ENCODE data around the gene YPEL1.
"Not testable (repeated sequence)": the region's sequence is repeated elsewhere in the genome, so short reads cannot be mapped to it uniquely, and the experiment has no call there.

Gene YPEL1

DNA sequence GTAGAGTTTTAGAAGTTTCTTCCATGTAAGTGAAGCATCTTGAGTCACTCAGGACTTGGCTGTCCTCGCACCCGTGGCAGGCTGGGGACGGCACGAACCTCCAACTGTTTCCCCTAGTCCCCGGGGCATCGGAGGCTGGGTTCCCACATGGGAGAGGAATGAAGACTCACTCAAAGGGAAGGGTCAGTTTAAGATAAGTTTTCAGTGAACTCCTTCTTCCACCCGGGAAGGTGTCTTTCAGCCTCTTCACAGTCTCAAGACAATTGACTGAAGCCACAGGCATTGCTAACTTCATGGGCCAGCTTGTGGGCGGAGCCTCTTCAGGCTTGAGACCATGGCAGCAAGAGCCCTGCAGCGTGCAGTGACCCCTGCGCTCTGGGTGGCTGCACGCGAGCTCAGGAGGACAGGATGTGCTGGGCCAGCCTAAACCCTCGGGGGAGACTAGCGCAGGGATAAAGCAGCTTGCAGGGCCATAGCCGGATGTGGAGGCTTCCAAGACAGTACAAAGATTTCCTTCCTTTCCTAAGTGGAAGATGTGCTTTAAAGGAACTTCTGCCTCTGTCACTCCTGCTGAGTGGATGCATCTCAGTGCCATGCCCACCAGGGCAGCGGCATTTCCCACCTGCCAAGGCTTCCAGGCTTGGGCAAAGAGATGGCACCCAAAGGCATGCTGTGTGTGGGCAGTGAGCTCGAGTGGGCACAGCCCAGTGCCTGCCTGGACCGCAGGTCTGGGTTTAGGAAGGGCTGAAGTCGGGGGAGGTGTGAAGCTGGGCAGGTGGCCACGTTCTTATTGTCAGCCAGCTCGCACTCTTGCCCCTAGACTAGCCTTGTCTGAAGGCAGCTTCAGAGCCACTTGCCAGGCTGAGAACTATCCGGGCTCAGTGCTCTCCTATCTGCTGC, 36.9 kb downstream of the YPEL1 start:
- no peak for DNase-seq (ENCODE audit: low spot score)

DNA sequence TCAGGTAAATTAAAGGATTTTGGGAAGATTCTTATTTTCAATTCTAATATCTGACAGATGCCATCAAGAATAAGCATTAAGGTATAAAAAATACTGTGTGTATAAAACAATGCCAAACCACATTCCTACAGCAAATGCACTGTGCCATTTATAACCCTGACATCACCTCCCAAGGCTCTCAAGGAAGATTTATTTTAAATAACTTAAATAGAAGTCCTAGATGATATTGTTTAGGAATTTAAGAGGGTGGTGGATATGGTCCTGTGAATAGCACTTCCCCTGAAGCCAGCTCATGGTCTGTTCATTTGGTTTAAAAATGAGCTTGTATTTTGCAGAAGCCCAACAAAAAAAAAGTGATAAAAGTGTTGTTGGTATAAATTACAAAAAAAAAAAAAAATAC, 37.7 kb downstream of the YPEL1 start:
- no peak for DNase-seq (ENCODE audit: low spot score)

DNA sequence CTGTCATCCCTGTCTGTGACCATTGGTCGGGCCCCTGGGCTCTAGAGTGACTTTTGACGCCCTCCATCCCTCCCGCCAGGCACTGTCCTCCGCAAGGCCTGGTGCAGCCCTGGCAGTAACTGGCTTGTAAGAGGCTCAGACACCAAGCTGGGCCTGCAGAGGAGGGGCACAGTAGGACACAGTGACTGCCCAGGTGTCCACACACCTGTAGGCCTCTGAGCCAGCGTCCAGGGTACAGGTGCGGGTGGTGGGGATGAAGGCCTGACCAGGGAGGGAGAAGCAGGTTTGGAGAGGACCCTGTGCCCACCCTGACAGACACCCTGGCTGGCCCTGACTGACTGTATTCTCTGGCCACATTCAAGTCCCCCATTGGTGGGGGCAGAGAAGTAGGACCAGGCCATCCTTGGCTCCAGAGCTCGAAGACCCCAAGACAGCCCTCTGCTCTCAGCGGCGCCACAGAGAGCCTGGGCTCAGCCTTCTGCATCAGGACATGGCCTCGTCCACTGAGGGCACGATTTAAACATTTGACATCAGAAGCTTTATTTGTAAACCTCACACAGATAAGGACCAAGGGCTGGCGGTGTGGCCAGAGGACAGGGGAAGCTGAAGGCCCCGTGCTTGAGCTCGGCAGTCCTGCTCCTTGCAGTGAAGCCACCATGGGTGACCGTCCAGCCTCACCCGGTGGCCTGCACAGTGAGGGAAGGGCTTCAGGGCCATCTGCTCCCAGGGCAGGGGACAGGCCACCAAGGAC, 38.4 kb downstream of the YPEL1 start:
- DNase-seq (ENCODE audit: low spot score) = no peak

DNA sequence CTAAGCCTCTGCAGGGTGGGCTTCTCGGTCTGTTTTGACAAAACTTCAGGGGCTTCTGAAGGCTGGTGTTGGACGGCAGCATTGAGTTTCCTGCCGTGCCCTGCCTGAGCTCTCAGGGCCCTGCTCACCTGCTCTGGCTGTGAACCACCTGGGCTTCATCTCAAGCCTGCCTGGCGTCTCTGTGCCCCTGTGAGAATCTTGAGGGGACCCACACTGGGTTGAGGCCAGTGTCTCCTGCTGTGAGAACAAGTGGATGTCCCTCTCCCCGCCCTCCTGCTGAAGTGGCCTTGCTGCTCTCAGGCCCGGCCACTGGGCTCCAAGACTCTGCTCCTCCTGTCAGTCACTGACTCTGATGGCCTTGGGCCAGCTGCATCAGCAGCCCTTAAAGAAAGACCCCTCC, 39.5 kb downstream of the YPEL1 start:
- DNase-seq (ENCODE audit: low spot score) = no peak

DNA sequence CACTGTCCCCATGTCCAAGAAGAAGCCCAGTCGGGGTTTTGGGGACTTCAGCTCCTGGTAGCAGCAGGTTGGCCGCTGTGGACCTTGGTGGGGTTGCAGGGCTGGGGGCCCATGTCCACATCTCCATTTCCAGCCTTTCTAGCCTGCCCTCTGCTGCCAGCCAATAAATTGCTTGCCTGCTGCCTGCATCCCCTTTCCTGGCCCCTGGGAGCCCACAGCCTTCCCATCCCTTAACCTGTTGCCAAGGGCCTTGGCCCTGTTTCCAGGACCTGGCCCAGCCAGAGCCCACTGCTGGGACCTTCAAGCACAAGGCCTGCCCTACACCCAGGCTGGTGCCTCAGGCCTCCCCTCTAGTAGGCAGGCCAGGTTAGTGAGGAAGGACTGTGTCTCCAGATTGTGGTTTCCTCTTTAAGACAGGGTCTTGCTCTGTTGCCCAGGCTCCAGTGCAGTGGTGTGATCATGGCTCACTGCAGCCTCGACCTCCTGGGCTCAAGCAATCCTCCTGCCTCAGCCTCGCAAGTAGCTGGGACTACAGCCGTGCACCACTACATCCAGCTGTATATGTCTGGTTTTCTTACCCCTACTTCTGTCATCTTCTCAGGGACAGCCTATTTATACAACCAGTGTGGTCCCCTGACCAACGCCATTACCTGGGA, 40.0 kb downstream of the YPEL1 start:
- no peak for DNase-seq (ENCODE audit: low spot score)

DNA sequence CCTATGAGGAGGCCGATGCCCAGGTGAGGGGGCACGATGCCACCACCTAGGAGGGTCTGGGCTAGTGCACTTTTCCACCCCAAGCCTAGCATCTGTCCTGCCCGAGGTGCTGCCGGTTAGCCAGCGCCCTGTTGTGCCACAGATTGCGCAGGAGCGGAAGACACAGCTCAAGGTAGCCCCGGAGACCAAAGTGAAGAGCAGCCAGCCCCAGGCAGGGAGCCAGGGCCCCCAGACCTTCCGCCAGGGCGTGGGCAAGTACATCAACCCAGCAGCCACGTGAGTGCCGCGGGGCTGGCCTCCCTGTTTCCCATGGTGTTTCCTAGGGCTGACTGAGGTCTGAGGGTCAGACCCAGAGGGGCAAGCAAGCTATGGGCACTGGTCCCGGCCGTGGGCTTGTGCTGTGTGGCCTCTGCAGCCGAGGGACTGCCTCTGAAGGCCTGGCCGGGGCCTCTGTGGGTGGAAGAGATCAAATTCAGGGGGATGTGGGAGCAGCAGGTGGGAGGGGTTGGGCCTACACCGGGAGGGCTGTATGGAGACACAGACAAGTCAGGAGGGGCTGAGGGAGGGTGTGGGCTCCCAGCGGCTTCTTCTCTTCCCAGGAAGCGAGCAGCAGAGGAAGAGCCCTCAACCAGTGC, 40.7 kb downstream of the YPEL1 start:
- DNase-seq (ENCODE audit: low spot score) = no peak

DNA sequence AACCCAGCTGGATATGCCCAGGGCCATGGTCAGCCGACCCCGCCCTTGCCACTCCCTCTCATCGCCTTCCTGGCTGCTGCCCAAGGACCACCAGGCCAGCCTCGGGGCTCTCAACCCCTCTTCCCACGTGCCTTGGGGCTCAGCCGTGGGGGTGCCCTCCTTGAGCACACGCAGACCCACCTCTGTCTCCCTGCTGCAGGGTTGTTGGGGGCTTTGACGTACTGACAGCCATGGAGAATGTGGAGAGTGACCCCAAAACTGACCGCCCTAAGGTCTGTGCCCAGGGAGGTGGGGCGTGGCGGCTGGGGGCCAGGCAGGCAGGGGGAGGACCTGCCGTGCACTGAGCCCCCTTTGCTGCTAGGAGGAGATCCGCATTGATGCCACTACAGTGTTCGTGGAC, 41.2 kb downstream of the YPEL1 start:
- no peak for DNase-seq (ENCODE audit: low spot score)

DNA sequence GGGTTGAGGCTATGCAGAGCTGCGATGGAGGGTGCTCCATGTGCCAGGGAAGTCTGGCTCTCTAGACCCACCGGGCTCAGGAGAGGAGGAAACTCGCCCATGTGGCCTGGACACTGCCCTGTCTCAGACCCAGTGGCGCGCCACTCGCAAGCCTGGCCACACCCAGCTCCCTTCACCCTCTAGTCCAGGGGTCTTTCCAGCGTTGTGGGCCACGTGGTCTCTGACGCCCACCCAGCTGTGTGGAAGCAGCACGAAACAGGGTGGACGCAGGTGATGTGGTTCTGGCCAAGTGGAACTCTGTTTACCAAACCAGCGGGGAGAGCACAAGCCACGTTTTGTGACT, 41.6 kb downstream of the YPEL1 start:
- DNase-seq (ENCODE audit: low spot score) = no peak

DNA sequence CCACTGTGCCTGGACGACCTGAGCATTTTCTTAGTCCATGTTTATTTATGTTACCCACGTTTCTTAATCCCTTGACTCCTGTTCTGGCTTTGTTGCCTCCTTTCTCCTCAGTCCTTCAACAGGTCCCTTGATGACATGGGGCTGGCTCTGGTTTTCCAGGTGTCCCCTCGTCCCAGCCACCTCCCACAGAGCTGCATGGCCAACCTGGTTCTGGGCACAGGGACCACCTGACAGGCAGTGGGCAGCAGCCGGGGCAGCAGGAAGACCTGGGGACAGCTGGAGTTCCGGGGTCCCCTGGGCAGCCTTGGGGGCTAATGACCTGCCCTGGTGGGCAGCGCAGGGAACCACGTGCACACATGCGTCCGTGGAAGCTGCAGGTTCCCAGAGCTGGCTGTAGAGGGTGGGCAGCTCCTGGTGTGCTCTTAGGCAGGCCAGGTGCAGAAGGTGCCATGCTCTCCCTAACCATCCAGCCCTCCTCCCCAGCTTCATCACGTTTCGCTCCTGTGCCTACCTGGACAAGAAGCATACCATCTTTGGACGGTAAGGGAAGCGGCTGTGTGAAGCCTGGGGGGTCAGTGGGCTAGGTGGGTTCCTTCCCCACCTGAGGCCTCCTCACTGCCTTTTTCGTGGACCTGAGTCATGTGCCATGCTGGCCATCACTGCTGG, 42.1 kb downstream of the YPEL1 start:
- no peak for DNase-seq (ENCODE audit: low spot score)

DNA sequence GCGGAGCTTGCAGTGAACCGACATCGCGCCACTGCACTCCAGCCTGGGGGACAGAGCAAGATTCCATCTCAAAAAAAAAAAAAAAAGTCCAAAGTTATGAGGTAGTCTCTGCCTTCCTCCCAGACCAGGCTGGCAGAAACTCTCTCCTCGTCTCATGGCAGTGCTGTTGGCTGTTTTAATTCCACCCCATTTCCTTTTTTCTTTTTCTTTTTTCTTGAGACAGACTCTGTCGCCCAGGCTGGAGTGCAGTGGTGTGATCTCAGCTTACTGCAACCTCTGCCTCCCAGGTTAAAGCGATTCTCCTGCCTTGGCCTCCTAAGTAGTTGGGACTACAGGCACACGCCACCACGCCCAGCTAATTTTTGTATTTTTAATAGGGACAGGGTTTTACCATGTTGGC, 42.7 kb downstream of the YPEL1 start:
- DNase-seq (ENCODE audit: low spot score) = not testable (repeated sequence)

DNA sequence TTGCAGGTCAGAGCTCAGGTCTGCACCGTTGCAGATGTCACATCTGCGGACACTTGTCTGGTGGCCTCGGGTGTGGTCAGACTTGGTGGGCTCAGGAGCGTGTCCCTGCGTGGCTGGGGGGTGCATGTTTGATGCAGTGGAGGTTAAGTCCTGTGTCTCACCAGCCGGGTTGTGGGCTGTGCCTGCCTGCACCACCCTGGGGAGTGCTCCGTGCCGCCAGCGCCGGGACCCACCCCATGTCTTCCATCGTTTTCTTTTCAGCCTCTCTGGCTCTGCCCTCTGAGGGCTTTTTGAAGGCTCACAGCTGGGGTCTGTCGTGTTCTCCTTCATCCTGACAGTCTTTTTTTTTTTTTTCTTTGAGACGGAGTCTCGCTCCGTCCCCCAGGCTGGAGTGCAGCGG, 43.8 kb downstream of the YPEL1 start:
- DNase-seq (ENCODE audit: low spot score) = no peak

DNA sequence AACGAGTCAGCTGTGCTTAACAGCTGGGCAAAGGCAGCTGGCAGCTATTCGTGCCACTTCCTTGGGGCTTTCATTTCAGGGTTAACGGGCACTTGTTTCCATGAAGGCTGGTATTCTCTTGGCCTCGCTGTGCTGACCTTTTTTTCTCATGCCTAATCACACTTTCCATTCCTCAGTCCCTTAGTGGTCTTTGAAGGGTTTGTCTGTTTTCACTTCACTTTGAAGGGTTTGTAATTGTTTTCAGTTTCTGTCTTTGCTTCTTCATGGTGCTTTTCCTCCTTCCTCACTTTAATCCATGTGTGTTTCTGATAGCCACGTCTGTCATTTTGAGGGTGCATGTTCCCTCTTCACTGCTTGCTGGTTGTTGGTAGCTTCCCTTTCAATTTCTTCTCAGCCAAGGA, 45.2 kb downstream of the YPEL1 start:
- DNase-seq (ENCODE audit: low spot score) = no peak

DNA sequence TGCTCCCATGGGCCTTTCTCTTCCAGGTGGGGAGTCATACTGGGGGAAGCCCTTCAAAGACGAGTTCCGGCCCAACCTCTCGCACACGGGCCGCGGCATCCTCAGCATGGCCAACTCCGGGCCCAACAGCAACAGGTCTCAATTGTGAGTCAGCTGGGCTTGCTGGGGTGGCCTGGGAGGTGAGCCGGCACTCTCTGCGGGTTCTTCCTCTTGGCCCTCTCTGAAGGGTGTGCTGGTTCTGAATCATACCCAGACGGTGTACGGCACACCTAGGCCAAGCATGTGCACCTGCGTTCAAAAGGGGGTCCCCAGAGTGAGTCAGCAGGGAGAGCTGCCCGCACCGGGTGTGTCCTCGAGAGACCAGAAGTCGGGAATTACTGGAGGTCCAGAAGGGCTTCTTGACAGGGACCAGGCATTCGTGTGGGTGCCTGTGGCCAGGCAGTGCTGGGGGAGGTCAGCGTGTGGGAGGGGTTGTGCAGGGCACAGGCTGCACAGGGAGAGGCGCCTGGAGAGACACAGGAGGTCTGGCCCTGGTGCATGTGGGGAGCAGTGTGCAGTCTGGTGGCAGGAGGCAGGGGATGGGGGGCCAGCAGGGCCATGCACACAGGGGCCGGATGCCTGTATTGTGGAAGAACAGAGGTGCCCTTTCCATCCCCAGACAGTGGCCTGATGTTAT, 46.8 kb downstream of the YPEL1 start:
- DNase-seq (ENCODE audit: low spot score) = no peak

DNA sequence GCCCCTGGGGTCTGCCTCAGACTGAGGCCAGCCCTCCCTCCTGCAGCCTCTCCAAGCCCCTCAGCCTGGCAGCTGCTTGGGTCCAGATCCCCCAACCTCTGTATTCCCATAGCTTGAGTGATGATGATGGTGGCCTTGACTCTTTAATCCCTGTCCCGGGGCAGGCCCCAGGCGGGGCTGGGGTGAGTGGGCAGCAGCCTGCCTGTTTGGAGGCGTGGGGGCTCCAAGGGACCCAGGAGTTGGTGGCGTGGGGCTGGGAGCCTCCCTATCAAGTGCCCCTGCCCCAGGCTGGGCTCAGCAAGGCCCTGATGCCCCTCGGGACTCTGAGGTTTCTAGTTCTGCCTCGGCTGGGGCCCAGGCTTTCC, 47.3 kb downstream of the YPEL1 start:
- no peak for DNase-seq (ENCODE audit: low spot score)

DNA sequence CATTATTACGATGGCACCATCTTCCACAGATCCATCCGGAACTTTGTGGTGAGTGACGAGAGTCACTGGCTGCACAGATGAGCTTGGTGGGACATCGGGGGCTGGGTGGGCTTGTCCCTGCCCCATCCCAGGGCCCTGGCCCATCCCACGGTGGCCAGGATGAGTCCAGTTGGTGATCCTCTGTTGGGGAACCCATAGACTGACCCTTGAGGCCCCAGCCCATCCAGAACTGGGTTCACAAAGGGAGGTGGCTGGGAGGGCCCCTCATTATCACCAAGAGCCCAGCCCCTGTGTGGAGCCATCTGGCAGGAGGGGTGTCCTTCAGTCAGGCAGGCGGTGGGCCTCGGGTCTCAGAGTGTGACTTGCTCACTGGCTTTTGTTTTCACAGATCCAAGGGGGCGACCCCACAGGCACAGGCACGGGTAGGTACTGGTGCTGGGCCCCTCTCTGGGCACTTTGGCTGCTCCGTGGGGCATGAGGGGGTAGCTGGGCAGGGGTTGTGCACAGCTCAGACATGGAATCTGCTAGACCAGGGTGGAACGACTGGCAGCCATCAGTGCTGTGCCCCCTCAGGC, 47.8 kb downstream of the YPEL1 start:
- no peak for DNase-seq (ENCODE audit: low spot score)

DNA sequence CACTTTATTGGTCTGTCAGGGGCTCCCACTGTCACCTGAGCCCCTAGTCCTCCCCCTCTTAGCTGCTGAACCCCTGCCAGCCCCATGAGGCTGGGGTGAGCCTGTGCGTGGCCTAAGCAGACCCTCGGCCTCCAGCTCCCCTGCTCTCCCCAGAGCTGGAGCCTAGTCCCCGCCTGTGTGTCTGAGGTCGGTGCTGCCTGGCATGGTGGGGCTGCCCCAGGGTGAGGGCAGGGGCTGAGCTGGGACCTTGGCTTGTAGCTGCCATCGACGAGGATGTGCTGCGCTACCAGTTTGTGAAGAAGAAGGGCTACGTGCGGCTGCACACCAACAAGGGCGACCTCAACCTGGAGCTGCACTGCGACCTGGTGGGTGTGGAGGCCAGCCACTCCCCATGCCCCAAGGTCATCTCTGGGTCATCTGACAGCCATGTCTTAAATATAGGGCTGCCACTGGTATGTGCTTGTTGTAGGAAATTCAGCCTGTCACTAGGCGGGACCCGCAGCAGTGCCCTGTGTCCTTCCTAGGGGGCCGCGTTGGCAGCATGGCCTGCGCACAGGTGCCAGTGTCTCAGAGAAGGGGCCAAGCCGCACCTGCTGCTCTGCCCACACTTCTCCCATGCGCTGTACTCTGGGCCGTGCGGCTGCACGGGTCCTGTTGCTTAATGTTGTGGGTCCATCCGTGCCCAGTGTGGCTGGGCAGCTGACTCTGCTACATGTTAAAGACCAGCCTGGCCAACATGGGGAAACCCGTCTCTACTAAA, 48.8 kb downstream of the YPEL1 start:
- no peak for DNase-seq (ENCODE audit: low spot score)

DNA sequence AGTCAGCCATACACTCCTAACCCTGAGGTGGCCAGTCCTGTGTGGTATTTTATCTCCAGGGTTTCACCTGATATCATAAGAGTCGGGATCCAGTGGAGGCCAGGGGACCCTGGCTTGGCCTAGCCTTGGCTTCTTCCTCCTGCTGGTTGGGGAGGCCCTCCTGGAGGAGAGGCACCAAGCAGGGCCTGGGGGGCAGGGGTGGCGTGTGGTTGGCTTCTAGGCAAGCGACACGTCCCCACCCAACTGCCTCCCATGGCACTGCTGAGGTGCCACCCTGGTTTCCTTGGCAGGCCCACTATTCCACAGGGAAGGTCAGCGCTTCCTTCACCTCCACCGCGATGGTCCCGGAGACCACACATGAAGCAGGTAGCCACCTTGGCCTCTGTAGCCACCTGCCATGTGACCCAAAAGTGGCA, 49.4 kb downstream of the YPEL1 start:
- DNase-seq (ENCODE audit: low spot score) = no peak

DNA sequence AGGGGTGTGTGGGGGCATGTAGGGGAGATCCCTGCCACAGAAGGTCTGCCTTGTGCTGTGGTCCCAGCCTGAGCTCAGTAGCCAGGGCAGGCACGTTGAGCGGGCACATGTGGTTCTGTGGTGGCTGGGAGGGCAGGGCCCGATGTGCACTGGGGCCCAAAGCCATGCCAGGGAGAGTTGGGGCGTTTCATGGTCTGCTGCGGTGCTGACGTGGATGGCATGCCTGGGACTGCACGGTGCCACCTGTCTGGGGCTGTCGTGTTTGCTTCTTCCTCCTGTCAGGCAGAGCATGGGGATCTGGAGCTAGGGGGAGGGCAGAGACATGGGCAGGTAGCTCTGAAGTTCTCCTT, 50.5 kb downstream of the YPEL1 start:
- DNase-seq (ENCODE audit: low spot score) = no peak

DNA sequence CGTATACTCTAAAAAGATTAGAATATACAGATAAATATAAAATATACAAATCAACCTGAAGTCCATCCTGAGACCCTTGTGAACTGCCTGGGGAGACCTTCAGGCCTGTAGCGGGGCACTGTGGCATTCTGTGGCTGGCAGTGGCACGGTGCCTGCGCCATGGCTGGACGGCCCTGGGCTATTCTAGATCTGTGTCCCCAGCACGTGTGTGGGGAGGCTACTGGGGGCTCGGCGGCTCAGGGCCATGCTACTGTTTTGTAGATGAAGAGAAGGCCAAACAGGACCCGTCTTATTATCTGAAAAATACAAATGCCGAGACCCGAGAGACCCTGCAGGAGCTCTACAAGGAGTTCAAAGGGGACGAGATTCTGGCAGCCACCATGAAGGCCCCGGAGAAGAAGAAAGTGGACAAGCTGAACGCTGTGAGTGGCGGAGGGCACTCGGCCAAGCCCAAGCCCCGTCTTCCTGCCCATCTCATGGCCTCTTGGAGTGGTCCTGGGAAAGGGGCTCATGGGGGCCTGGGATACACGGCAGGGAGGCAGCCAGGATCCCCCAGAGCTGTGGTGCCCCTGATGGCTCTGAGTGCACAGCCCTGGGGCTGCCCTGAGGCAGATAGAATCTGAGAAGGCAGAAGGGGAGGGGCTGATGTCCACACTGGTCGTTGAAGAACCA, 51.0 kb downstream of the YPEL1 start:
- no peak for DNase-seq (ENCODE audit: low spot score)

DNA sequence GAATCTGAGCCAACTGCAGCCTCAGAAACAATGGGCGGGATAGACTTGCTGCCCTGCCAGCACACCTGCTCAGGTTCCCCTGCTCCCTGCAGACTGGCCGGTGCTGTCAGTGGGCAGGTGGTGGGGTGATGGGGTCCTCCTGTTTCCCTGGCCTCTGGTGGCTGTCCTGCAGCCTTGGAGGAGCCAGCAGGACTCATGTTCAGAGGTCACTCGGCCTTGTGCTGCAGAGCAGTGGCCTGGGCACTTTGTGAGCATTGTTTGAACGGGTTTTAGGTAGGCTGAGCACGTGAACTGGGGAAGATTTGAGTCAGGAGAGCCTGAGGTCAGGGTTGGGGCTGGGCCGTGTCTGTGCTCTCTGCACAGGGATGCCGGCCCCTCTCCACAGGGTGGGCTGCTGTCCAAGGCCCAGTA, 52.2 kb downstream of the YPEL1 start:
- no peak for DNase-seq (ENCODE audit: low spot score)
